Measurements from ENCODE around the gene DKC1.

Gene DKC1

DNA sequence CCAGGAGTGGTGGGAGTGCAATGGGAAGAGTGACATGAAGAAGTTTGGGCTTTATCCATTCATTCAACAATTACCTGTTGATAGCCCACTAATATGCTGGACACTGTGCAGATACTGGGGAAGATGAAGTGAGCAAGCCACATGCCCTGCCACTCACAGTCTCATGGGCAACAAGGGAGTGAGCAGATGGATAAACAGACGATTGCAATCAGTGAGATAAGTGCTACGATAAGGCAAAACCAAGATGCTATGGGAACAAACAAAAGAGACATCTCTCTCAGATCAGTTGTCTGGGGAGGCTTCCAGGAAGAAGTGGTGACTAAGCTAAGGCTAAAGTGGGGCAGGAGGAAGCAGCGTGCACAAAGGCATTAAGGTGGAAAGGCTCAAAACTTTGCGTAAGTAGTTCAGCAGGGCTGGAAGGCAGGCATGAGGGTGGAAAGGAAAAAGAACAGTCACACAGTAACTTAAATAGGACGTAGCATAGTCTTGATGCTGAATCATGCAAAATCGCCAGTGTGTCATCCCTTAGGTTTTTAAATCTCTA is 43.5 kb upstream of the DKC1 start:
- TF ChIP-seq, protein P1, sequence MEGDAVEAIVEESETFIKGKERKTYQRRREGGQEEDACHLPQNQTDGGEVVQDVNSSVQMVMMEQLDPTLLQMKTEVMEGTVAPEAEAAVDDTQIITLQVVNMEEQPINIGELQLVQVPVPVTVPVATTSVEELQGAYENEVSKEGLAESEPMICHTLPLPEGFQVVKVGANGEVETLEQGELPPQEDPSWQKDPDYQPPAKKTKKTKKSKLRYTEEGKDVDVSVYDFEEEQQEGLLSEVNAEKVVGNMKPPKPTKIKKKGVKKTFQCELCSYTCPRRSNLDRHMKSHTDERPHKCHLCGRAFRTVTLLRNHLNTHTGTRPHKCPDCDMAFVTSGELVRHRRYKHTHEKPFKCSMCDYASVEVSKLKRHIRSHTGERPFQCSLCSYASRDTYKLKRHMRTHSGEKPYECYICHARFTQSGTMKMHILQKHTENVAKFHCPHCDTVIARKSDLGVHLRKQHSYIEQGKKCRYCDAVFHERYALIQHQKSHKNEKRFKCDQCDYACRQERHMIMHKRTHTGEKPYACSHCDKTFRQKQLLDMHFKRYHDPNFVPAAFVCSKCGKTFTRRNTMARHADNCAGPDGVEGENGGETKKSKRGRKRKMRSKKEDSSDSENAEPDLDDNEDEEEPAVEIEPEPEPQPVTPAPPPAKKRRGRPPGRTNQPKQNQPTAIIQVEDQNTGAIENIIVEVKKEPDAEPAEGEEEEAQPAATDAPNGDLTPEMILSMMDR (IDR thresholded peaks at IDR 0.05; ENCODE audit: unreplicated experiment in 3 of 3), result no peak
- H3K9me3 Mint-ChIP-seq, result peaks cover 17% of the 10 kb centered on the region
- peaks cover 8% of the 10 kb centered on the region for H3K4me1 Mint-ChIP-seq

DNA sequence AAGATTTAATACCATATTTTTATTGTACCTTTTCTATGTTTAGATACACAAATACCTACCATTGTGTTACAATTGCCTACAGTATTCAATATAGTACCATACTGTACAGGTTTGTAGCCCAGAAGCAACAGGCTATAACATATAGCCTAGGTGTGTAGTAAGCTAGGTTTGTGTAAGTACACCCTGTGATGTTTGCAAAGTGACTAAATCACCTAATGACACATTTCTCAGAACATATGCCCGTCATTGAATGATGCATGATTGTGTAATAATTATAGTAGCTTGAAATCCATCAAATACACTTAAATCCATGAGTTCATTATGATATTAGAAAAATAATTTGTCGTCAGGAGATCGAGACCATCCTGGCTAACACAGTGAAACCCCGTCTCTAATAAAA is 42.6 kb upstream of the DKC1 start:
- Mint-ChIP-seq H3K27me3 (ENCODE audit: low read depth) (no peaks in the 10 kb centered on the region), H3K4me3 (no peak overlapping the region), H3K27ac (no peak overlapping the region), H3K4me1 (peaks cover 8% of the 10 kb centered on the region), H3K9me3 (peaks cover 17% of the 10 kb centered on the region), H3K36me3 (ENCODE audit: low read depth) (no peaks in the 10 kb centered on the region)
- TF ChIP-seq, protein P1 (IDR thresholded peaks at IDR 0.05; ENCODE audit: unreplicated experiment in 3 of 3), result no peak

More for the DNA sequence above, 43.5 kb upstream of the DKC1 start:
- no peaks in the 10 kb centered on the region for H3K27me3 Mint-ChIP-seq (ENCODE audit: low read depth)
- no peak overlapping the region for H3K4me3 Mint-ChIP-seq
- H3K36me3 Mint-ChIP-seq (ENCODE audit: low read depth), result no peaks in the 10 kb centered on the region
- H3K27ac Mint-ChIP-seq, result no peak overlapping the region

DNA sequence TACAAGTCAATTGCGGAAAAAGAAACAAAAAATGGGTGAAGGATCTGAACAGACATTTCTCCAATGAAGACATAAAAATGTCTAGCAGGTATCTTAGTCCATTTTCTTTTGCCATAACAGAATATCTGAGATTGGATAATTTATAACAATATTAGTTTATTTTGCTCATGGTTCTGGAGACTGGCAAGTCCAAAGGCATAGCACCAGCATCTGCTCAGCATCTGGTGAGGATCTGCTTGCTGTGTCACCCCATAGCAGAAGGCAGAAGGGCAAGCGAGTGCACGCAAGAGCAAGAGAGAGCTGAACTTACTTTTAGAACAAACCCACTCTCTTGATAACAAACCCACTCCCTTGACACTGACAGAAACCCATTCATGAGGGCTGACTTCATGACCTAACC is 41.5 kb upstream of the DKC1 start:
- TF ChIP-seq, protein P1 (IDR thresholded peaks at IDR 0.05; ENCODE audit: unreplicated experiment in 3 of 3), result no peak

DNA sequence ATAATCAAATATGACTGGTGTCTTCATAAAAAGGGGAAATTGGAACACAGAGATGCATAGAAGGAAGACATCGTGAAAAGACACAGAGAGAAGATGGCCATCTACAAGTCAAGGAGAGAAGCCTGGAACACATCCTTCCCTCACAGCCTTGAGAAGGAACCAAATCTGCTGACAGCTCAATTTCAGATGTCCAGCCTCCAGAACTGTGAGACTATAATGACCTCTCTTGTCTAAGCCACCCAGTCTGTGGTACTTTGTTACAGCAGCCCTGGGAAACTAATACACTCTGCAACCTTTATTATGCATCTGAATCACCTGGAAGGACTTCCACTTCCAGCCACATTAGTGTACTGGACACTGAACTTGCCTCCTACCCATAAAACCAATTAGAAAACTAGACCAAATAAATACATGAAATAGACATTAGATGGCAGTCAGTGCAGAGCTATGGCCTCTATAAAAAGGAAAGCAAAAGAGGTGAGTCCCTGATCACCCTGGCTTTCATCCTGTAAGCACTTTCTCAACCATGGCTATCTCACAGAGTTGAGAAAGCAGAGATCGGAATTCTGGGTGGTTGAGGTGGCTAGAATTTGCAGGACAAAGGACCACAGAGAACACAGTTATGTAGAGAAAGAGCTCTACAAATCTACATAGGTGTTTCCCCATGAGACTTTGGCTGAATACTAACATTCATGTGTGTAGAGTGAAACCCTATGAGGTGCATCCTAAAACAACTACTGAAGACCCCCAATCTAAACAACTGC is 37.5 kb upstream of the DKC1 start:
- no peaks in the 10 kb centered on the region for H3K27me3 Mint-ChIP-seq (ENCODE audit: low read depth)
- no peaks in the 10 kb centered on the region for H3K36me3 Mint-ChIP-seq (ENCODE audit: low read depth)
- no peak overlapping the region for H3K4me3 Mint-ChIP-seq

More for the DNA sequence above, 41.5 kb upstream of the DKC1 start:
- no peaks in the 10 kb centered on the region for H3K27me3 Mint-ChIP-seq (ENCODE audit: low read depth)
- H3K36me3 Mint-ChIP-seq (ENCODE audit: low read depth), result no peaks in the 10 kb centered on the region
- H3K4me3 Mint-ChIP-seq, result no peak overlapping the region
- peaks cover 22% of the 10 kb centered on the region for H3K9me3 Mint-ChIP-seq
- peaks cover 8% of the 10 kb centered on the region for H3K4me1 Mint-ChIP-seq
- no peak overlapping the region for H3K27ac Mint-ChIP-seq

DNA sequence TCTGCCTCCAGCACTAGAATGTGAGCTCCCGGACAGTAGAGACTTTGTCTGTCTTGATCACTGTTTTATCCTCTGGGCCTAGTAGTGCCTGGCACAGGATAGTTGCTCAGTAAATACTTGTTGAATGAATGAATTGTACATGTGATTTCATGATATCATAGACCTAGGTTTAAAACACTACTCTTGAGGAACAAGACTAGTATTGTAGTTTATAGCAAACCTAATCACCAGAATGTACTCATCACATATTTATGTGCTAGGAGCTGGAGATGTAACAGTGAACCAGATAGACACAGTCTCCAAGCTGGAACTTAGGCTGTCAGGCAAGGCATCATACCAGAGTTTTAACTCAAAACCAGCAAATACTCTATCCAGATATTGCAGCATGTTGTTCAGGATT is 35.2 kb upstream of the DKC1 start:
- TF ChIP-seq, protein P1 (IDR thresholded peaks at IDR 0.05; ENCODE audit: unreplicated experiment in 3 of 3), result no peak
- H3K27me3 Mint-ChIP-seq (ENCODE audit: low read depth), result no peaks in the 10 kb centered on the region
- peaks cover 21% of the 10 kb centered on the region for H3K4me1 Mint-ChIP-seq
- peaks cover 11% of the 10 kb centered on the region for H3K9me3 Mint-ChIP-seq
- H3K4me3 Mint-ChIP-seq, result no peak overlapping the region
- peak overlapping the region in 2 of 3 experiments; percentile 62 to 94 for H3K27ac Mint-ChIP-seq
- no peaks in the 10 kb centered on the region for H3K36me3 Mint-ChIP-seq (ENCODE audit: low read depth)

More for the DNA sequence above, 37.5 kb upstream of the DKC1 start:
- Mint-ChIP-seq H3K27ac (no peak overlapping the region), H3K9me3 (peaks cover 20% of the 10 kb centered on the region), H3K4me1 (peaks cover 4% of the 10 kb centered on the region)
- TF ChIP-seq, protein P1 (IDR thresholded peaks at IDR 0.05; ENCODE audit: unreplicated experiment in 3 of 3), result no peak
